Right kidney (tissue), 1 donor: ENCODE measurements around the gene CCDC51.

ENCODE experiments used
- DNase-seq: peaks from one replicate; pipeline ENCODE4 v3.0.0-alpha.2; 2016

CCDC51 gene

GRCh38 chr3:48420561-48420960 is 19.4 kb downstream of the CCDC51 start:
- DNase-seq, result no peak

GRCh38 chr3:48419597-48419996 is 20.3 kb downstream of the CCDC51 start:
- no peak for DNase-seq

GRCh38 chr3:48419149-48419548 is 20.8 kb downstream of the CCDC51 start:
- DNase-seq, result no peak

- no peak for DNase-seq
Observed at GRCh38 chr3:48418651-48419050, 21.3 kb downstream of the CCDC51 start.

GRCh38 chr3:48418140-48418539 is 21.8 kb downstream of the CCDC51 start:
- no peak for DNase-seq

GRCh38 chr3:48417529-48418108 is 22.3 kb downstream of the CCDC51 start:
- no peak for DNase-seq

- DNase-seq, result no peak
Observed at GRCh38 chr3:48416546-48416945, 23.4 kb downstream of the CCDC51 start.

- no peak for DNase-seq
Observed at GRCh38 chr3:48416091-48416505, 23.8 kb downstream of the CCDC51 start.

- DNase-seq, result no peak
Observed at GRCh38 chr3:48415251-48415953, 24.5 kb downstream of the CCDC51 start.

GRCh38 chr3:48414376-48415250 is 25.3 kb downstream of the CCDC51 start:
- DNase-seq, result no peak

- no peak for DNase-seq
Observed at GRCh38 chr3:48413611-48414010, 26.3 kb downstream of the CCDC51 start.

GRCh38 chr3:48413086-48413485 is 26.8 kb downstream of the CCDC51 start:
- DNase-seq, result no peak

GRCh38 chr3:48412375-48413001 is 27.4 kb downstream of the CCDC51 start:
- no peak for DNase-seq

GRCh38 chr3:48411606-48412374 is 28.1 kb downstream of the CCDC51 start:
- no peak for DNase-seq

GRCh38 chr3:48411041-48411588 is 28.8 kb downstream of the CCDC51 start:
- DNase-seq, result no peak

GRCh38 chr3:48410205-48411040 is 29.5 kb downstream of the CCDC51 start:
- DNase-seq, result no peak

- DNase-seq, result peak; percentile 1
Observed at GRCh38 chr3:48409291-48410201, 30.4 kb downstream of the CCDC51 start.

- no peak for DNase-seq
Observed at GRCh38 chr3:48408823-48409281, 31.1 kb downstream of the CCDC51 start.

GRCh38 chr3:48407542-48408099 is 32.3 kb downstream of the CCDC51 start:
- DNase-seq, result no peak
